ENCODE measurements around the gene KDM1B.

GRCh38 chr6:18269253-18269652 lies 114.0 kb downstream of the KDM1B start:
- TF ChIP-seq CTCF (IDR thresholded peaks at IDR 0.05 in 4 of 5, conservative IDR thresholded peaks at IDR 0.05 in 1 of 5) (no peak), POLR2A (IDR thresholded peaks at IDR 0.05) (no peak)
